Adrenal gland (tissue), 12 donors: ENCODE data around the gene NR1H2. TPM values are rescaled to one million over a fixed set of nuclear protein-coding genes. Genes with fewer than 3 reads are reported as not detected.
"Not testable (repeated sequence)": the region's sequence is repeated elsewhere in the genome, so short reads cannot be mapped to it uniquely, and the experiment has no call there.

ENCODE experiments used
- DNase-seq, 7 donors: peaks; one replicate each; pipeline ENCODE4 v3.0.0-alpha.2; 2019 to 2020
- H3K27ac ChIP-seq, 5 donors: fragments of 200-600 bp; sonication (generic) in 4 of 5; 1 replicate in 3 of 5; 2 replicates in 2 of 5; pipeline versions ENCODE4 v1.5.1 to v1.8.0; 2016 to 2020; ENCODE audit warnings: mild to moderate bottlenecking in 1 of 5
- H3K27me3 ChIP-seq: fragments of 200-600 bp; 2 replicates; pipeline ENCODE4 v1.8.0; 2021
- H3K36me3 ChIP-seq, 2 donors: fragments of 200-600 bp; replicated peaks in 1 of 2; 1 replicate in 1 of 2; 2 replicates in 1 of 2; pipeline versions ENCODE4 v1.5.1 to v1.8.0; 2018 to 2022
- H3K4me1 ChIP-seq, 2 donors: fragments of 200-600 bp; replicated peaks in 1 of 2; 1 replicate in 1 of 2; 2 replicates in 1 of 2; pipeline versions ENCODE4 v1.5.1 to v1.8.0; 2018 to 2021
- H3K4me3 ChIP-seq, 4 donors: fragments of 200-600 bp; sonication (generic) in 3 of 4; one replicate each; pipeline ENCODE4 v1.5.1; 2016 to 2018
- H3K9me3 ChIP-seq, 3 donors: fragments of 200-600 bp; sonication (generic) in 1 of 3; replicated peaks in 1 of 3; 1 replicate in 2 of 3; 2 replicates in 1 of 3; pipeline versions ENCODE4 v1.5.1 to v1.8.0; 2016 to 2021
- CTCF ChIP-seq, 6 experiments: fragments of 450-650 bp in 4 of 6; fragments of 200-600 bp in 2 of 6; sonication (generic) in 1 of 6; IDR thresholded peaks; 1 replicate in 5 of 6; 2 replicates in 1 of 6; pipeline versions ENCODE4 v1.5.1 to v1.8.0; 2016 to 2021; ENCODE audit warnings: antibody characterized with exemption in 6 of 6, mild to moderate bottlenecking in 2 of 6, moderate library complexity in 1 of 6
- POLR2A ChIP-seq, 2 donors: fragments of 450-650 bp; IDR thresholded peaks; one replicate each; pipeline ENCODE4 v1.6.1; 2017; ENCODE audit warnings: antibody characterized with exemption in 2 of 2, mild to moderate bottlenecking in 2 of 2, moderate library complexity in 1 of 2
- WGBS, 4 donors: extraction: QIAGEN DNeasy Blood & Tissue Kit in 2 of 4; methylation state at CpG; one replicate each; pipeline versions ENCODE4 v1.1.5 to v1.1.7; 2013 to 2017; 5-methylcytosine and 5-hydroxymethylcytosine counted together
- intact Hi-C, 2 donors: fragments of 100-400 bp; cut with DNase I; formaldehyde crosslinking; loops; one replicate each; pipeline versions ENCODE4 v1.14.1 to v1.15.0; 2022 to 2023
- polyA plus RNA-seq, 3 donors: library from polyadenylated mRNA; stranded (reverse); fragments of 200-250 nt in 2 of 3; fragments of 350-450 nt in 1 of 3; fragmentation: Illumina TruSeq in 1 of 3; extraction: RNeasy Lipid Tissue Mini Kit (QIAGEN cat#74804) in 1 of 3; gene quantifications; one replicate each; pipeline ENCODE4 v1.2.3, GENCODE V29; 2013 to 2014
- total RNA-seq, 9 donors: library from RNA; depleted of rRNA in 4 of 9; stranded (reverse); fragments of >200 nt in 4 of 9; fragments of 120-200 nt in 1 of 9; fragmentation: NEBNext Ultra II Directional in 1 of 9; extraction: Animal tissue kit (Norgen Biotek cat#: 25700) in 1 of 9; gene quantifications; one replicate each; pipeline versions ENCODE4 v1.1.0 to v1.2.4, GENCODE V29; 2013 to 2023
- donor health status: healthy with polysubstance abuse.
- donor health status: Bipolar disorder and iron deficiency.
- donor health status: DM: yes; HTN: yes; CAD: no.
- donor health status: DM: no; HTN: no; CAD: no.
- donor health status: DM: no; HTN: no; CAD: no.
- donor health status: DM: yes; HTN: yes; CAD: no.

NR1H2 gene
- total and polyA plus RNA-seq, 12 donors, result 16.5 to 148 (median 99.3) TPM

DNA sequence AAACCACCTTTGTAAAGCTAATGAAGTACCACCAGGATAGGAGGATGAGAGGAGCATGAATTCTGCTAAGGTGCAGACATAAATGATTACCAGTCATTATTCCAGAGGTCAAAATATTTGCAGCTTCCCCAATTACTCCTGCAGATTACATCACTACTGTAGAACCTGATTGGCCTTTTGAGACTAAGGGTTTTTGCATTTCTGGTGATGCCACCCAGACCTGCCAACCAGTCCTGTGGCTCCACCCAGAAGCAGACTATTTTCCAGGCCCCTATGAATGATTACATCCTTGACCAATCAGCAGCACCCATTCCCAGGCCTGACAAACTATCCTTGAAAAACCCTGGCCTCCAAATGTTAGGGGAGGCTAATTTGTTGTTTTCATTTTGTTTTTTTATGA is 35.9 kb upstream of the NR1H2 start:
- Histone ChIP-seq H3K27me3 (no peaks in the 10 kb centered on the region), H3K4me3 (no peak overlapping the region), H3K27ac (no peak overlapping the region), H3K4me1 (no peaks in the 10 kb centered on the region), H3K9me3 (no peaks in the 10 kb centered on the region), H3K36me3 (no peaks in the 10 kb centered on the region)
- intact Hi-C loops, result no loop called here
- TF ChIP-seq CTCF (IDR thresholded peaks at IDR 0.05) (no peak), POLR2A (IDR thresholded peaks at IDR 0.05) (no peak)
- DNase-seq, result no peak

GRCh38 chr19:50341091-50341564 is 35.1 kb upstream of the NR1H2 start:
- Histone ChIP-seq H3K9me3 (no peaks in the 10 kb centered on the region), H3K27me3 (no peaks in the 10 kb centered on the region), H3K27ac (no peak overlapping the region), H3K4me1 (no peaks in the 10 kb centered on the region), H3K36me3 (no peaks in the 10 kb centered on the region), H3K4me3 (no peak overlapping the region)
- WGBS, 4 donors, result 79 to 87% (median 85%) methylated on average over 3 of the region's 3 CpGs
- TF ChIP-seq POLR2A (IDR thresholded peaks at IDR 0.05), result no peak
- TF ChIP-seq CTCF (IDR thresholded peaks at IDR 0.05), result no peak
- DNase-seq, result no peak
- intact Hi-C loops, result no loop called here

GRCh38 chr19:50344661-50345318 is 31.5 kb upstream of the NR1H2 start:
- no peak overlapping the region for H3K4me3 ChIP-seq
- no peaks in the 10 kb centered on the region for H3K4me1 ChIP-seq
- H3K9me3 ChIP-seq, result no peaks in the 10 kb centered on the region
- WGBS, 4 donors, result 65 to 74% (median 67%) methylated on average over 8 of the region's 8 CpGs
- TF ChIP-seq POLR2A (IDR thresholded peaks at IDR 0.05) (no peak), CTCF (IDR thresholded peaks at IDR 0.05) (no peak)
- DNase-seq, result no peak
- intact Hi-C loops, result no loop called here
- H3K36me3 ChIP-seq, result no peaks in the 10 kb centered on the region
- H3K27ac ChIP-seq, result no peak overlapping the region
- no peaks in the 10 kb centered on the region for H3K27me3 ChIP-seq

DNA sequence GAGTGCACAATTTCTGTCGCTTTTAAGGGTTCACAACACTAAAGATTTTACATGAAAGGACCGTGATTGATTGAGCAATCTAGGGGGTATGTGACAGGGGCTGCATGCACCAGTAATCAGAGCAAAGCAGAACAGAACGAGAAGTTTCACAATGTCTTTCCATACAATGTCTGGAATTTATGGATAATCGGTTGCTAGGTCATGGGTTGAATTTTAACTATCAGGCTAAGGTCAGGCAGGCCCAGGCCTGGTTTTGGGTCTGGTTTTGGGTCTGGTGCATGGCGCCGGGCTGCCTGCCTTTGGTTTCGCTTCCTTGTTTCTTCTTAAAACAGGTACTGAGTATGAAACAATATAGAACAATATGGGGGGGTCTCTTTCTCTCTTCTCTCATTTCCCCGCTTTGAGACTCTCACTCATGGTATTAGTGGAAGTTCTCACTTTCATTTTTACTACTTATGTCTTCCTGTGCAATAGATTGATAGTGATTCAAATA is 29.1 kb upstream of the NR1H2 start:
- 67 to 71% (median 69%) methylated on average over 8 of the region's 8 CpGs for WGBS, 4 donors
- not testable (repeated sequence) for DNase-seq

More for the DNA sequence above, 29.1 kb upstream of the NR1H2 start:
- H3K4me1 ChIP-seq, intact Hi-C loops, H3K36me3 ChIP-seq, H3K27me3 ChIP-seq, H3K9me3 ChIP-seq, H3K4me3 ChIP-seq, H3K27ac ChIP-seq: not testable (repeated sequence)
